Measurements from ENCODE around the gene OSBPL6.

Gene OSBPL6

GRCh38 chr2:178200331-178200730 lies 6.0 kb downstream of the OSBPL6 start:
- TF ChIP-seq EZH2phosphoT487 (IDR thresholded peaks at IDR 0.05; ENCODE audit: low read length) = no peak
- TF ChIP-seq EZH2 (optimal IDR thresholded peaks at IDR 0.05; ENCODE audit: low read depth, low read length) = no peak
- no peak for TF ChIP-seq CTCF (IDR thresholded peaks at IDR 0.05; ENCODE audit: low read length)
- Histone ChIP-seq H3K9me2 (replicated peaks; ENCODE audit: insufficient read depth, low read length) (no peaks in the 10 kb centered on the region), H4K20me1 (ENCODE audit: insufficient read depth, low read length) (no peaks in the 10 kb centered on the region), H2AFZ (ENCODE audit: low read length) (no peak overlapping the region), H3K9me3 (replicated peaks; ENCODE audit: insufficient read depth, low read length) (no peaks in the 10 kb centered on the region), H3K4me3 (ENCODE audit: low read length) (no peak overlapping the region), H3F3A (ENCODE audit: insufficient read depth, low read length) (no peaks in the 10 kb centered on the region), H3K4me1 (ENCODE audit: low read length) (no peaks in the 10 kb centered on the region), H3K27ac (ENCODE audit: low read length) (no peak overlapping the region), H3K36me3 (replicated peaks; ENCODE audit: insufficient read depth, low read length) (no peaks in the 10 kb centered on the region), H3K9ac (ENCODE audit: low read length) (no peak overlapping the region), H3K27me3 (replicated peaks; ENCODE audit: insufficient read depth, low read length) (no peaks in the 10 kb centered on the region), H3K4me2 (ENCODE audit: low read depth, low read length) (no peak overlapping the region), H3K79me2 (ENCODE audit: low read length) (no peaks in the 10 kb centered on the region)
- peak; percentile 13 for DNase-seq

- Histone ChIP-seq H3K4me1 (ENCODE audit: low read length) (no peaks in the 10 kb centered on the region), H3K9ac (ENCODE audit: low read length) (no peak overlapping the region), H2AFZ (ENCODE audit: low read length) (no peak overlapping the region), H3K27ac (ENCODE audit: low read length) (no peak overlapping the region), H3F3A (ENCODE audit: insufficient read depth, low read length) (no peaks in the 10 kb centered on the region), H4K20me1 (ENCODE audit: insufficient read depth, low read length) (no peaks in the 10 kb centered on the region), H3K4me2 (ENCODE audit: low read depth, low read length) (no peak overlapping the region), H3K27me3 (replicated peaks; ENCODE audit: insufficient read depth, low read length) (no peaks in the 10 kb centered on the region), H3K9me2 (replicated peaks; ENCODE audit: insufficient read depth, low read length) (no peaks in the 10 kb centered on the region), H3K79me2 (ENCODE audit: low read length) (no peaks in the 10 kb centered on the region), H3K4me3 (ENCODE audit: low read length) (no peak overlapping the region), H3K9me3 (replicated peaks; ENCODE audit: insufficient read depth, low read length) (no peaks in the 10 kb centered on the region), H3K36me3 (replicated peaks; ENCODE audit: insufficient read depth, low read length) (no peaks in the 10 kb centered on the region)
- peak; percentile 17 for DNase-seq
- TF ChIP-seq EZH2phosphoT487 (IDR thresholded peaks at IDR 0.05; ENCODE audit: low read length) (no peak), EZH2 (optimal IDR thresholded peaks at IDR 0.05; ENCODE audit: low read depth, low read length) (no peak), CTCF (IDR thresholded peaks at IDR 0.05; ENCODE audit: low read length) (no peak)
Observed at GRCh38 chr2:178202927-178203326, 8.6 kb downstream of the OSBPL6 start.

- DNase-seq = no peak
- H3K9ac ChIP-seq (ENCODE audit: low read length) = no peak overlapping the region
- no peaks in the 10 kb centered on the region for H4K20me1 ChIP-seq (ENCODE audit: insufficient read depth, low read length)
- no peaks in the 10 kb centered on the region for H3K79me2 ChIP-seq (ENCODE audit: low read length)
- H3K4me1 ChIP-seq (ENCODE audit: low read length) = no peaks in the 10 kb centered on the region
- TF ChIP-seq EZH2phosphoT487 (IDR thresholded peaks at IDR 0.05; ENCODE audit: low read length) (no peak), CTCF (IDR thresholded peaks at IDR 0.05; ENCODE audit: low read length) (no peak), EZH2 (optimal IDR thresholded peaks at IDR 0.05; ENCODE audit: low read depth, low read length) (no peak)
- H3K36me3 ChIP-seq (replicated peaks; ENCODE audit: insufficient read depth, low read length) = no peaks in the 10 kb centered on the region
- no peak overlapping the region for H3K27ac ChIP-seq (ENCODE audit: low read length)
- no peak overlapping the region for H2AFZ ChIP-seq (ENCODE audit: low read length)
- no peaks in the 10 kb centered on the region for H3F3A ChIP-seq (ENCODE audit: insufficient read depth, low read length)
- no peaks in the 10 kb centered on the region for H3K27me3 ChIP-seq (replicated peaks; ENCODE audit: insufficient read depth, low read length)
- H3K4me2 ChIP-seq (ENCODE audit: low read depth, low read length) = no peak overlapping the region
- no peaks in the 10 kb centered on the region for H3K9me2 ChIP-seq (replicated peaks; ENCODE audit: insufficient read depth, low read length)
- H3K4me3 ChIP-seq (ENCODE audit: low read length) = no peak overlapping the region
- no peaks in the 10 kb centered on the region for H3K9me3 ChIP-seq (replicated peaks; ENCODE audit: insufficient read depth, low read length)
Observed at GRCh38 chr2:178204977-178205376, 10.7 kb downstream of the OSBPL6 start.
